Ishikawa (cell line): Measurements from ENCODE around the gene CFAP46.
A peak's percentile ranks its signal among the peaks of the same experiment; 100 is the strongest.

Experiments
- CEBPB ChIP-seq: IDR thresholded peaks from 2 replicates; pipeline ENCODE4 v1.6.1; 2012
- CREB1 ChIP-seq: IDR thresholded peaks from 2 replicates; pipeline ENCODE4 v1.6.1; 2012; ENCODE audit warnings: low read depth
- EGR1 ChIP-seq: IDR thresholded peaks from 2 replicates; pipeline ENCODE4 v1.6.1; 2012
- EP300 ChIP-seq: IDR thresholded peaks from 2 replicates; pipeline ENCODE4 v1.6.1; 2012; ENCODE audit warnings: borderline replicate concordance
- FOXM1 ChIP-seq: IDR thresholded peaks from 2 replicates; pipeline ENCODE4 v1.6.1; 2012; ENCODE audit warnings: low read depth, borderline replicate concordance
- MAX ChIP-seq: IDR thresholded peaks from 2 replicates; pipeline ENCODE4 v1.6.1; 2012
- NFIC ChIP-seq: IDR thresholded peaks from 2 replicates; pipeline ENCODE4 v1.6.1; 2012
- RAD21 ChIP-seq: IDR thresholded peaks from 2 replicates; pipeline ENCODE4 v1.6.1; 2012; ENCODE audit warnings: low read depth
- REST ChIP-seq: IDR thresholded peaks from 2 replicates; pipeline ENCODE4 v1.6.1; 2012; ENCODE audit warnings: low read depth, mild to moderate bottlenecking
- TAF1 ChIP-seq: IDR thresholded peaks from 2 replicates; pipeline ENCODE4 v1.6.1; 2012; ENCODE audit warnings: low read depth, mild to moderate bottlenecking
- TCF12 ChIP-seq: IDR thresholded peaks from 2 replicates; pipeline ENCODE4 v1.6.1; 2012; ENCODE audit warnings: low read depth
- TEAD4 ChIP-seq: IDR thresholded peaks from 2 replicates; pipeline ENCODE4 v1.6.1; 2012
- USF1 ChIP-seq: IDR thresholded peaks from 2 replicates; pipeline ENCODE4 v1.6.1; 2012
- YY1 ChIP-seq: IDR thresholded peaks from 2 replicates; pipeline ENCODE4 v1.6.1; 2012; ENCODE audit warnings: low read depth
- ZBTB7A ChIP-seq: IDR thresholded peaks from 2 replicates; pipeline ENCODE4 v1.6.1; 2012; ENCODE audit warnings: low read depth

The CFAP46 gene

GRCh38 chr10:132807621-132808049 is 134.7 kb downstream of the CFAP46 start:
- TF ChIP-seq ZBTB7A (no peak), MAX (no peak), RAD21 (no peak), EGR1 (no peak), REST (no peak), TEAD4 (no peak)

DNA sequence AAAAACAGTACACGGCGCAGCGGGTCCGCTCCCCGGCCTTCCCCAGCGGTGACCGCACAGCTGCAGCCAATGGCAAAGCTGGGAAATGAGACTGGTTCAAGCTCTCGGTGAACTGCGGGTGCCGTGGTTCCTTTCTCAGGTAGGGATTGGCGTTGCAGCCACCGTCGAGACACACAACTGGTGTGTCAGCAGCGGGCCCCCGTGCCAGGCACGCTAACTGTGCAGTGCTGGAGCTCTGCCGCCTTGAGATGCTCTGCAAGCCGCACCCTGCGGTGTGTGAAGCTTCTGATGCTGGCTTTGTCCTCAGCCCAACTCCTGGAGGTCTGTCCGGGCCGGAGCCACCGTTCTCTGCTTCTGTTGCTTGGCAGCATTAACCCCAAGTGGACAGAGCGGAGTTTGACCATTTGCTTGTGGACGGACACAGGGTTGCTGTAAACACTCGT is 135.8 kb downstream of the CFAP46 start:
- TF ChIP-seq REST (no peak), TCF12 (no peak), EGR1 (no peak)

DNA sequence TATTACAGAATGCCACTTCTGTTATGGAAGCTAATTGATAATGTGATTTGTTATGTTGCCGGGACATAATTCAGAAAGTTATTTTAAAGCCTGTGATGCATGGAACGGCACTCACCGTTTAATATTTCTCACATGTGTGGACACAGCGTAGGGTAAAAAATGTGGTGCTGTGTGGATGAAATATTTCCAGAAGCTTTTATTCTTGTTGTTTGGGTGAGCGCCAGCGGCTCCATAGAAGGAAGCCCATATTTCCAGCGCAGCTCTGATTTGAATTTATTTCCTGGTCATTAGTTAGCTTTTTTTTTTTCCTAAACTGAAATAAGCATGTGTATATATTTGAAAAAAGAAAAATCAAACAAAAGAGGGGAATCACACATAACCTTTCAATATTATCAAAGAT is 136.3 kb downstream of the CFAP46 start:
- TF ChIP-seq EP300 (no peak), YY1 (no peak), RAD21 (no peak), NFIC (no peak), EGR1 (no peak), TEAD4 (no peak), ZBTB7A (no peak), CREB1 (no peak), TCF12 (no peak), TAF1 (no peak), USF1 (no peak), MAX (no peak), REST (no peak), FOXM1 (no peak), CEBPB (no peak)

- 0 out of 2 replicates have a peak, but pooled peaks have one; percentile 17 for TF ChIP-seq ZBTB7A
- no peak for TF ChIP-seq RAD21
These were observed 136.8 kb downstream of the CFAP46 start for GRCh38 chr10:132805599-132805998.

DNA sequence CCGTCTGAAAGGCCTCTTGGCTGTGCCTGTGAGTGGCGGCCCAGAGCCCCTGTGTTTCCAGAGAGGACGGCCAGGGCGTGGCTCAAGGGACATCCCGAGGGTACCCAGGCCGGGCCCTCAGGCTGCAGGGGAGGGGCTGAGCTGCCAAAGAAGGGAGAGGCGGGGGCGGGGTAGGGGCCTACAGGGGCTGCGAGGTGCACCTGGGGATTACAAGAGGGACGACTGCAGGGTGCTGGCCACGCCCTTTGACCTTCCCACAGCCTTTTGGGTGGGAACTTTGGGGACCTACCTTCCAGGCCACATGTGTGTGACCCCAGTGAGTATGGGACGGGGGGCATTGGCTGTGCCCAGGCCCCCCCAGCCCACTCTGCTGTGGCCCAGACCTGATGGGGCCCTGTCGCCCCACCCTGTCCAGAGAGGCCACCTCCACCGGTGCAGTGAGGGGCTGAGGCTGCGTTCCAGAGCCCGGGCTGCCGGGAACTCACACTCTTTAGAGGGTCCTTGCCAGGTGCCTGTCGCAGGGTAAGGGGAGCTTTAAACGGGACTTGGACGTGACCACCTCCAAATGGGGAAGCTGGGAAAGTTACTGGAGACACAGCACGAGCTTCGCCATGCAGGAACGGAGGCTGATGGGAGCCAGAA is 137.5 kb downstream of the CFAP46 start:
- TF ChIP-seq TAF1 (no peak), FOXM1 (no peak), RAD21 (no peak), YY1 (no peak), USF1 (no peak), CREB1 (no peak), ZBTB7A (0 out of 2 replicates have a peak, but pooled peaks have one; percentile 12)

DNA sequence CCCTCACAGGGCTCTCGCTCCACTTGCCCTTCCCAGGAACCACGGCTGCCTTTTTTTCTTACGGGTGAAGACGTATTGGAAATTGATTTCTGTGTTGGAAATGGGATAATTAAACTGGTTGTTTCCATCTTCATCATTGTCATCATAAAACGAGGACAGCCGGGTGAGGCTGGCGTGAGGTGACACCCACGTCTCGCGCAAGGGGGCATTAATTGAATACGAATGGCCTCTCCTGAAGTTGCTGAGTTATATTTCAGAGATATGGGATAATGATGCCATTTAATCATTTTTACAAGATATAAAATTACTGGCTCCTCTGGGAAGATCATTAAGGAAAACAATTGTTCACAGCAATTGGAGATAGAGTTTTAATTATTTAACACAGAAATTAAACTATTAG is 138.1 kb downstream of the CFAP46 start:
- no peak for TF ChIP-seq CREB1
- TF ChIP-seq YY1 = no peak
- TF ChIP-seq TAF1 = no peak
